Glutamatergic neuron (in vitro differentiated cells): ENCODE measurements around the gene PTPRJ. TPM values are rescaled to one million over a fixed set of nuclear protein-coding genes. Genes with fewer than 3 reads are reported as not detected.

Experiments used
- DNase-seq: peaks from one replicate; pipeline ENCODE4 v3.0.0; 2022
- H3K27ac Mint-ChIP-seq: one replicate; pipeline ENCODE4 v1.8.0; 2020; ENCODE audit warnings: mild to moderate bottlenecking, mixed read lengths, inconsistent platforms; ENCODE audit not compliant: unreplicated experiment
- H3K27me3 Mint-ChIP-seq: one replicate; pipeline ENCODE4 v1.8.0; 2020; ENCODE audit warnings: mild to moderate bottlenecking, moderate library complexity, mixed read lengths, inconsistent platforms; ENCODE audit not compliant: unreplicated experiment
- H3K36me3 Mint-ChIP-seq: one replicate; pipeline ENCODE4 v1.8.0; 2020; ENCODE audit warnings: mild to moderate bottlenecking, mixed read lengths, inconsistent platforms; ENCODE audit not compliant: unreplicated experiment
- H3K4me1 Mint-ChIP-seq: one replicate; pipeline ENCODE4 v1.8.0; 2020; ENCODE audit warnings: mild to moderate bottlenecking, low read depth, mixed read lengths, inconsistent platforms; ENCODE audit not compliant: unreplicated experiment
- H3K4me3 Mint-ChIP-seq: one replicate; pipeline ENCODE4 v1.8.0; 2020; ENCODE audit warnings: mild to moderate bottlenecking, mixed read lengths, inconsistent platforms; ENCODE audit not compliant: unreplicated experiment
- H3K9me3 Mint-ChIP-seq: one replicate; pipeline ENCODE4 v1.8.0; 2020; ENCODE audit warnings: mild to moderate bottlenecking, moderate library complexity, mixed read lengths, inconsistent platforms; ENCODE audit not compliant: unreplicated experiment
- total RNA-seq: library from RNA; stranded (reverse); fragmentation: NEBNext Ultra II Directional; extraction: Animal tissue kit (Norgen Biotek cat#: 25700); gene quantifications from one replicate; pipeline ENCODE4 v1.2.1, GENCODE V29; 2021; ENCODE audit not compliant: unreplicated experiment
- TF ChIP-seq, protein P1 (sequence below): fragments of 200-600 bp; sonication (generic); IDR thresholded peaks from one replicate; pipeline ENCODE4 v1.5.0; 2021; ENCODE audit not compliant: partially characterized antibody, unreplicated experiment

PTPRJ gene
- total RNA-seq, 1 donor from 2014 or later = 2.4 TPM

DNA sequence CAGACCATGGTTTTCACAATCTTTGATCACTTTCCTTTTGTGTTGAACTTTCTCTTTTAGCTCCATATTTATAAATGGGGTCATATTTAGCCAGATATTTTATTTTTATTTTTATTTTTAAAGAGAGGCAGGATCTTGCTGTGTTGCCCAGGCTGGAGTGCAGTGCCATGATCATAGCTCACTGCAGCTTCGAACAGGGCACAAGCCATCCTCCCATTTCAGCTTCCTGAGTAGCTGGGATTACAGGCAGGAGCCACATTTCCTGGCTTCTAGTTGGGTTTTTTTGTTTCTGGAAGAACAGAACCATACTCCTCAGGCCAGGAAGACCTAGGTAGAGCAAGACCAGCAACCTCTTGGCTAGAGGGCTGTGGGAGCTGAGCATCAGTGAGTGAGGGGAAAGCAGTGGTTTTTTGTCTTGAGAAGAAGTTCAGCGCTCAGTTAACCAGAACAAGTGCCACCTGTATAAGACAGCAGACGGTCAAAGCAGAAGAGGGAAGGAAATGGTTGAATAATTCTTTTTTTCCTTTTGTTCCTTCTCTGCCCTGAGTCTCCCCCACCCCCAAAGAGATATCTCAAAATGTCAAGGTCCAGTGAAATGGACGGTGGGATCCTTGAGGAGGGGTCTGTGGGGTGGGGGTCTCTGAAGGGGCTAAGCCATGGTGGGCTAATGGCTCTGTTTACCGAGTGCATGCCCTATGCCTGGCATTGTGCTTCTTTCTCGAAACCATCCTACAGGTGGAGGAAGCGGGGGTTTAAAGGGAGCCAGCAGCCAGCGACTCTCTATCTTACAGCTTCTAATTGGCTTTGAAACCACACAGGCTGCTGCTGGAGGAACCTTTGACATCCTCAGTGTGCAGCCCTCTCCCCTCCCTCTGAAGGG is 63.0 kb downstream of the PTPRJ start:
- H3K4me3 Mint-ChIP-seq = no peak overlapping the region
- H3K9me3 Mint-ChIP-seq = no peaks in the 10 kb centered on the region
- DNase-seq = no peak
- no peaks in the 10 kb centered on the region for H3K36me3 Mint-ChIP-seq
- peaks cover 7% of the 10 kb centered on the region for H3K27me3 Mint-ChIP-seq
- TF ChIP-seq, protein P1, sequence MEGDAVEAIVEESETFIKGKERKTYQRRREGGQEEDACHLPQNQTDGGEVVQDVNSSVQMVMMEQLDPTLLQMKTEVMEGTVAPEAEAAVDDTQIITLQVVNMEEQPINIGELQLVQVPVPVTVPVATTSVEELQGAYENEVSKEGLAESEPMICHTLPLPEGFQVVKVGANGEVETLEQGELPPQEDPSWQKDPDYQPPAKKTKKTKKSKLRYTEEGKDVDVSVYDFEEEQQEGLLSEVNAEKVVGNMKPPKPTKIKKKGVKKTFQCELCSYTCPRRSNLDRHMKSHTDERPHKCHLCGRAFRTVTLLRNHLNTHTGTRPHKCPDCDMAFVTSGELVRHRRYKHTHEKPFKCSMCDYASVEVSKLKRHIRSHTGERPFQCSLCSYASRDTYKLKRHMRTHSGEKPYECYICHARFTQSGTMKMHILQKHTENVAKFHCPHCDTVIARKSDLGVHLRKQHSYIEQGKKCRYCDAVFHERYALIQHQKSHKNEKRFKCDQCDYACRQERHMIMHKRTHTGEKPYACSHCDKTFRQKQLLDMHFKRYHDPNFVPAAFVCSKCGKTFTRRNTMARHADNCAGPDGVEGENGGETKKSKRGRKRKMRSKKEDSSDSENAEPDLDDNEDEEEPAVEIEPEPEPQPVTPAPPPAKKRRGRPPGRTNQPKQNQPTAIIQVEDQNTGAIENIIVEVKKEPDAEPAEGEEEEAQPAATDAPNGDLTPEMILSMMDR = no peak
- H3K4me1 Mint-ChIP-seq = no peaks in the 10 kb centered on the region
- no peak overlapping the region for H3K27ac Mint-ChIP-seq

DNA sequence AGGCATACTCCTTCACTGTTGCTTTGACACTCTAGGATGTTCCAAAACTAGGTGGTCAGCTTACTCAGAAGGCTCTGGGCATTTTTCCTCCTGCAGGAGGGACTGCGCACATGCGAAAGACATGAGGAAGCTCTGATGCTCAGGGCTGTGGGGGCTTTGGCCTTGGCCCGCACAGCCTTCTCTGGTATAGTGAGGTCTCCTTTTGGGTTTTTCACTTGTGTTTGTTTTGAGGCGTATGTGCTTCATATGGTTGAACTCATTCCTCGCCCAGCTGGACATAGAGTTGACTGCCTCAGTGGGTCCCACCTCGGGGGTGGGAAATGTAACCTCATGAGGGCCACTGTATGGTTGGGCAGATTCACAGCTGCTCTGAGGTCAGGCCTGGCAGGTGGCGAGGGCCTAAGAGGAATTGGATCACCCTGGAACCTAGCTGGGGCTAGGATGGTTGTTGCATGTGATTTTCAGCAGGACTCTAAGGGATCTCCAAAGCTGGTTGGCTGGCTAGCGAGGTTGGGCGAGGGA is 63.7 kb downstream of the PTPRJ start:
- Mint-ChIP-seq H3K4me3 (no peak overlapping the region), H3K36me3 (no peaks in the 10 kb centered on the region), H3K27ac (no peak overlapping the region), H3K27me3 (peaks cover 8% of the 10 kb centered on the region), H3K9me3 (no peaks in the 10 kb centered on the region), H3K4me1 (no peaks in the 10 kb centered on the region)
- TF ChIP-seq, protein P1 = no peak
- DNase-seq = no peak

DNA sequence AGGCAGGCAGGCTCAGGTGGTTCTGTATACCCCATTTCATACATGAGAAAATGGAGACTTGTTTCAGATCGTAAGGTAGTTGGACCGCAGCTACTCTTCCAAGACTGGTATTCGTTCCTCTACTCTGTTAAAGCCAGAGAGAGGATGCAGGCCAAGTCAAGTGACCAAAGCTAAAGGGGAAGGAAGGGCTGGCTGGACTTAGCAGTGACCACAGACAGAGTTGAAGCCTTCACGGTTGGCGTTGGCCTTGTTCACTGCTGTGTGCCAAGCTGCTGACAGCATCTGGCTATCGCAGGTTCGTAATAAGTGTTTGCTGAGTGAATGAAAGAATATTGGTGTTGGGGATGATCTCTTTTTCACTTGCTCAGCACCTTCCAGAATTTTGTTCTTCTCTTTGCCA is 64.2 kb downstream of the PTPRJ start:
- TF ChIP-seq, protein P1 = no peak
- Mint-ChIP-seq H3K4me1 (no peaks in the 10 kb centered on the region), H3K27me3 (peaks cover 8% of the 10 kb centered on the region), H3K27ac (no peak overlapping the region), H3K36me3 (no peaks in the 10 kb centered on the region), H3K9me3 (no peaks in the 10 kb centered on the region), H3K4me3 (no peak overlapping the region)
- DNase-seq = no peak

DNA sequence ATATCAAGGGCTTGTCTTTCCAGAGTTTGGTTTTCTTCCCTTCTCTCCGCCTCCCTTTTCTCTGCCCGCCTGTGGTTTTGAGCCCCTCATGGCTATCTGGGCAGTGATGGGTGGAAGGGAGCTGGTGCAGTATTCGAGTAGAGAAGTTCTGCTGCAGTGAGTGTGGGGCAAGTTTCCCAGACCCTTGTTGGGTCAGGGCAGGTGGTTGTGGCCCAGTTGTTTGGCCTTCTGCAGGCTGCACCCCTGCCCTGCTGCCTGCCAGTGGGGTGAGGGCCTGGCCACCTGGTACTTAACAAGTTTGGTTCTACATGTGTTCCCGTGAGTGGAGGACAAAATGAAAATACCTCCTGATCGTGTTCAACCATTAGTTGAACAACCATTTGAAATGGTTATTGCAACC is 65.2 kb downstream of the PTPRJ start:
- Mint-ChIP-seq H3K36me3 (no peaks in the 10 kb centered on the region), H3K4me3 (no peak overlapping the region), H3K9me3 (no peaks in the 10 kb centered on the region), H3K27ac (no peak overlapping the region), H3K4me1 (no peaks in the 10 kb centered on the region), H3K27me3 (peaks cover 8% of the 10 kb centered on the region)
- TF ChIP-seq, protein P1 = no peak
- DNase-seq = no peak

DNA sequence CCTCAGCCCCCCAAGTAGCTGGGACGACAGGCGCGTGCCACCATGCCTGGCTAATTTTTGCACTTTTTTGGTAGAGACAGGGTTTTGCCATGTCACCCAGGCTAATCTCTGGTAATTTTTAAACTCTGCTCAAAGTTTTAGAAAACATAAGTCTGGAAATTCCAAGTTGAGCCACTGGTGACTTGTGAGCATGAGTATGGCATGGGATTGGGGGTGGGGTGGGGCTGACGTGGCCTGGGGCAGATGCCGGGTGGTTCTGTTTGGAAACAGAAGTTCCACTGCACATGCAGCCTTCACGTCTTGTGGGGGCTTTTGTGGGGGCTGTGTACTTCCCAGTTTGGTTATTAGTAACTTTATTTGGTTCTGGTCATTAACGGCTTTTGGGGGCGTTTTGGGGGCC is 67.3 kb downstream of the PTPRJ start:
- no peak for DNase-seq
- Mint-ChIP-seq H3K27ac (no peak overlapping the region), H3K4me1 (no peaks in the 10 kb centered on the region), H3K4me3 (no peak overlapping the region), H3K9me3 (no peaks in the 10 kb centered on the region), H3K36me3 (no peaks in the 10 kb centered on the region), H3K27me3 (peaks cover 5% of the 10 kb centered on the region)
- TF ChIP-seq, protein P1 = no peak
